Measurements from ENCODE around the gene PPARG.
"Not testable (repeated sequence)": the region's sequence is repeated elsewhere in the genome, so short reads cannot be mapped to it uniquely, and the experiment has no call there.

The PPARG gene

DNA sequence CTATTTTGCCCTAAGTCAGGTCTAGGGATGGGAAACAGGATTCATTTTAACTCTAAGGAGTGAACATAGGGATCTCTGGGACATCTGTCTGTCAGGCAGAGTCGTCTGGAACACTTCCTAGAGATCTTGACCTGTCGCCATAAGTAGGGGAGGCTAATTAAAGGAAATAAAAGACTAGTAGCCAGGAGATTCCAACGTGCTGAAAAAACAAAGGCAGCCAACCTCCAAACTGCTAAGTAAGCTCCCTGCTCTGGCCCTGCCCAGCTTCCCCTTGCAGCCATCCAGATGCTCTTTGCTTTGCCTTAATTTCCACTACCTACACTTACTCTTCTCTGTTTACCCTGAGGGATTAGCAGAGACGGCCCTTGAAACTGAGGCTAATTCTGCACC lies 177.0 kb downstream of the PPARG start:
- H3K4me3 ChIP-seq (ENCODE audit: low read depth, low read length), result no peak overlapping the region
- TF ChIP-seq CTCF (IDR thresholded peaks at IDR 0.05; ENCODE audit: borderline replicate concordance, insufficient read depth, low read depth, low read length), result no peak

- no peak for TF ChIP-seq CTCF (IDR thresholded peaks at IDR 0.05; ENCODE audit: borderline replicate concordance, insufficient read depth, low read depth, low read length)
Measured at GRCh38 chr3:12467746-12468145, 178.9 kb downstream of the PPARG start.

GRCh38 chr3:12468276-12468675 lies 179.4 kb downstream of the PPARG start:
- H3K4me3 ChIP-seq (ENCODE audit: low read depth, low read length), result no peak overlapping the region
- no peak for TF ChIP-seq CTCF (IDR thresholded peaks at IDR 0.05; ENCODE audit: borderline replicate concordance, insufficient read depth, low read depth, low read length)

More at GRCh38 chr3:12467746-12468145, 178.9 kb downstream of the PPARG start:
- no peak overlapping the region for H3K4me3 ChIP-seq (ENCODE audit: low read depth, low read length)

- TF ChIP-seq CTCF (IDR thresholded peaks at IDR 0.05; ENCODE audit: borderline replicate concordance, insufficient read depth, low read depth, low read length), result no peak
- no peak overlapping the region for H3K4me3 ChIP-seq (ENCODE audit: low read depth, low read length)
Measured at GRCh38 chr3:12468757-12469156, 179.9 kb downstream of the PPARG start.

DNA sequence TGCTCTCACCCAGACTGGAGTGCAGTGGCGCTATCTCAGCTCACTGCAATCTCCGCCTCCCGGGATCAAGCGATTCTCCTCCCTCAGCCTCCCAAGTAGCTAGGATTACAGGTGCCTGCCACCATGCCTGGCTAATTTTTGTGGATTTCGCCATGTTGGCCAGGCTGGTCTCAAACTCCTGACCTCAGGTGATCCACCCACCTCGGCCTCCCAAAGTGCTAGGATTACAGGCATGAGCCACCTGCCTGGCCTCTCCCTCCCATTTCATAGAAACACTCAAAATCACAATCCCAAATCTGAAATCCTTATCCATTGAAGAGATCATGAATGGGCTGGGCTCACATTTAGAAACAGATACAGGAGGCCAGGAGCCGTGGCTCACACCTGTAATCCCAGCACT lies 180.4 kb downstream of the PPARG start:
- not testable (repeated sequence) for H3K4me3 ChIP-seq (ENCODE audit: low read depth, low read length)

- TF ChIP-seq CTCF (IDR thresholded peaks at IDR 0.05; ENCODE audit: borderline replicate concordance, insufficient read depth, low read depth, low read length), result no peak
Measured at GRCh38 chr3:12470111-12470510, 181.2 kb downstream of the PPARG start.

DNA sequence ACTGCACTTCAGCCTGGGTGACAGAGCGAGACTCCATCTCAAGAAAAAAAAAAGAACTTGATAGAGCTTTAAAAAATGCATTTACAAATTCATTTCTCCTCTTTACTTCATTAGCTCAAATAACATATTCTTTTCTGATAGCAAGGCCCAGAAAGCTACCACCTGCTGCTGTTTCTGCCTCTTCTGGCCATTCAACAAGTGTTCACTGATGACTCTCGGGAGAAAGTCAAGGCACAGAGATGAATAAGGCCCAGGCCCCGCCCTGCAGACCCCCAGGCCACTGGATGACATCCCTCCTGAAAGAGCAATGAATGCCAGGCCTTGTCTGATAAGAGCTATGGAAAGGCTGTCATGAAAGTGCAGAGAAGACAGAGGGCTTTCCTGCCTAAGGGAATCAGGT lies 181.8 kb downstream of the PPARG start:
- no peak for TF ChIP-seq CTCF (IDR thresholded peaks at IDR 0.05; ENCODE audit: borderline replicate concordance, insufficient read depth, low read depth, low read length)
- no peak overlapping the region for H3K4me3 ChIP-seq (ENCODE audit: low read depth, low read length)

More at GRCh38 chr3:12470111-12470510, 181.2 kb downstream of the PPARG start:
- H3K4me3 ChIP-seq (ENCODE audit: low read depth, low read length), result no peak overlapping the region

GRCh38 chr3:12471241-12471640 lies 182.4 kb downstream of the PPARG start:
- TF ChIP-seq CTCF (IDR thresholded peaks at IDR 0.05; ENCODE audit: borderline replicate concordance, insufficient read depth, low read depth, low read length), result no peak
- no peak overlapping the region for H3K4me3 ChIP-seq (ENCODE audit: low read depth, low read length)
